Measurements from ENCODE around the gene ZNF492.

The ZNF492 gene

GRCh38 chr19:22633706-22634449 is at the start of gene ZNF492:
ZNF492 (plus strand) TSS chr19:22634324; CDS start chr19:22653400, 19,076 bp downstream.
- peak; percentile 54 to 73 (median 60) for DNase-seq (ENCODE audit: low read depth in 4 of 4, low spot score in 1 of 4)

GRCh38 chr19:22595422-22595821 is 38.7 kb upstream of the ZNF492 start:
- no peak for DNase-seq (ENCODE audit: low read depth in 4 of 4, low spot score in 1 of 4)

GRCh38 chr19:22595918-22596341 is 38.2 kb upstream of the ZNF492 start:
- DNase-seq (ENCODE audit: low read depth in 4 of 4, low spot score in 1 of 4) = no peak

GRCh38 chr19:22600690-22601648 is 33.2 kb upstream of the ZNF492 start:
- DNase-seq (ENCODE audit: low read depth in 4 of 4, low spot score in 1 of 4) = no peak

- DNase-seq (ENCODE audit: low read depth in 4 of 4, low spot score in 1 of 4) = no peak
These were observed 32.1 kb upstream of the ZNF492 start for GRCh38 chr19:22601906-22602630.

- no peak for DNase-seq (ENCODE audit: low read depth in 4 of 4, low spot score in 1 of 4)
These were observed 31.4 kb upstream of the ZNF492 start for GRCh38 chr19:22602631-22603272.

- no peak for DNase-seq (ENCODE audit: low read depth in 4 of 4, low spot score in 1 of 4)
These were observed 30.3 kb upstream of the ZNF492 start for GRCh38 chr19:22603518-22604440.

GRCh38 chr19:22604571-22605274 is 29.4 kb upstream of the ZNF492 start:
- DNase-seq (ENCODE audit: low read depth in 4 of 4, low spot score in 1 of 4) = no peak

- DNase-seq (ENCODE audit: low read depth in 4 of 4, low spot score in 1 of 4) = no peak
These were observed 28.6 kb upstream of the ZNF492 start for GRCh38 chr19:22605275-22606211.

GRCh38 chr19:22606212-22606553 is 27.9 kb upstream of the ZNF492 start:
- DNase-seq (ENCODE audit: low read depth in 4 of 4, low spot score in 1 of 4) = no peak

GRCh38 chr19:22606954-22607652 is 27.0 kb upstream of the ZNF492 start:
- DNase-seq (ENCODE audit: low read depth in 4 of 4, low spot score in 1 of 4) = no peak

- DNase-seq (ENCODE audit: low read depth in 4 of 4, low spot score in 1 of 4) = no peak
These were observed 26.3 kb upstream of the ZNF492 start for GRCh38 chr19:22607653-22608430.

GRCh38 chr19:22608441-22608840 is 25.7 kb upstream of the ZNF492 start:
- no peak for DNase-seq (ENCODE audit: low read depth in 4 of 4, low spot score in 1 of 4)

- DNase-seq (ENCODE audit: low read depth in 4 of 4, low spot score in 1 of 4) = no peak
These were observed 24.5 kb upstream of the ZNF492 start for GRCh38 chr19:22609630-22610029.

- DNase-seq (ENCODE audit: low read depth in 4 of 4, low spot score in 1 of 4) = no peak
These were observed 24.0 kb upstream of the ZNF492 start for GRCh38 chr19:22610121-22610520.

- no peak for DNase-seq (ENCODE audit: low read depth in 4 of 4, low spot score in 1 of 4)
These were observed 21.8 kb upstream of the ZNF492 start for GRCh38 chr19:22612316-22612715.

GRCh38 chr19:22616659-22617058 is 17.5 kb upstream of the ZNF492 start:
- no peak for DNase-seq (ENCODE audit: low read depth in 4 of 4, low spot score in 1 of 4)

Data from stimulated activated CD4-positive, alpha-beta T cell treated with anti-CD3 and anti-CD28 coated beads, Interleukin-1b, Interleukin-23, amount 100 ng/mL, for 24 hours (primary cell).